ENCODE measurements around the gene CEMIP. TPM values are rescaled to one million over a fixed set of nuclear protein-coding genes. Genes with fewer than 3 reads are reported as not detected.

The CEMIP gene
- total and polyA plus RNA-seq, 2 of the 13 experiments (the other 11 are each of a cell fraction or from before 2014, with no cell fraction given): 4.3 to 28.5 TPM

DNA sequence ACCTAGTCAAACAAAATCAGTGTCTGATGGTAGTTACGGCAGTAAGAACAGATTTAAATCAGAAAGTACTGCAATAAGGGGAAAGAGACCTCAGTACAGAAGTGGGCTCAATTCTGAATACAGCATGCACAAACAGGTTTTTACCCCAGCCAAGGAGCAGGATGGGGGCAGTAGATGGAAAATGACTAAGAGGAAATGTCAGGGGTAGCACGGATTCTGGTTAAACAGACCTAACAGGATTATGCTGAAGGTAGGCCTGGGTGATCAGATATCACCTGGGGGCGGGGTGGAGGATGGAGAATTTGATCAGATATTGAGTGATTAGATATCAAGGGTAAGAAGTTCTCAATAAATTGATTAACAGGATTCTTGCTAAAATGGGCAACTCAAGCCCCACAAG, 191.5 kb downstream of the CEMIP start:
- TF ChIP-seq, protein P1, sequence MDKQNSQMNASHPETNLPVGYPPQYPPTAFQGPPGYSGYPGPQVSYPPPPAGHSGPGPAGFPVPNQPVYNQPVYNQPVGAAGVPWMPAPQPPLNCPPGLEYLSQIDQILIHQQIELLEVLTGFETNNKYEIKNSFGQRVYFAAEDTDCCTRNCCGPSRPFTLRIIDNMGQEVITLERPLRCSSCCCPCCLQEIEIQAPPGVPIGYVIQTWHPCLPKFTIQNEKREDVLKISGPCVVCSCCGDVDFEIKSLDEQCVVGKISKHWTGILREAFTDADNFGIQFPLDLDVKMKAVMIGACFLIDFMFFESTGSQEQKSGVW (CRISPR knock-in tag; IDR thresholded peaks at IDR 0.05; ENCODE audit: borderline replicate concordance): no peak
- no peak for TF ChIP-seq ZMYM2 (CRISPR knock-in tag; IDR thresholded peaks at IDR 0.05)
- no peak for TF ChIP-seq ZNF563 (CRISPR knock-in tag; IDR thresholded peaks at IDR 0.05)
- TF ChIP-seq HMG20B (CRISPR knock-in tag; conservative IDR thresholded peaks at IDR 0.05): no peak
- TF ChIP-seq, protein P2, sequence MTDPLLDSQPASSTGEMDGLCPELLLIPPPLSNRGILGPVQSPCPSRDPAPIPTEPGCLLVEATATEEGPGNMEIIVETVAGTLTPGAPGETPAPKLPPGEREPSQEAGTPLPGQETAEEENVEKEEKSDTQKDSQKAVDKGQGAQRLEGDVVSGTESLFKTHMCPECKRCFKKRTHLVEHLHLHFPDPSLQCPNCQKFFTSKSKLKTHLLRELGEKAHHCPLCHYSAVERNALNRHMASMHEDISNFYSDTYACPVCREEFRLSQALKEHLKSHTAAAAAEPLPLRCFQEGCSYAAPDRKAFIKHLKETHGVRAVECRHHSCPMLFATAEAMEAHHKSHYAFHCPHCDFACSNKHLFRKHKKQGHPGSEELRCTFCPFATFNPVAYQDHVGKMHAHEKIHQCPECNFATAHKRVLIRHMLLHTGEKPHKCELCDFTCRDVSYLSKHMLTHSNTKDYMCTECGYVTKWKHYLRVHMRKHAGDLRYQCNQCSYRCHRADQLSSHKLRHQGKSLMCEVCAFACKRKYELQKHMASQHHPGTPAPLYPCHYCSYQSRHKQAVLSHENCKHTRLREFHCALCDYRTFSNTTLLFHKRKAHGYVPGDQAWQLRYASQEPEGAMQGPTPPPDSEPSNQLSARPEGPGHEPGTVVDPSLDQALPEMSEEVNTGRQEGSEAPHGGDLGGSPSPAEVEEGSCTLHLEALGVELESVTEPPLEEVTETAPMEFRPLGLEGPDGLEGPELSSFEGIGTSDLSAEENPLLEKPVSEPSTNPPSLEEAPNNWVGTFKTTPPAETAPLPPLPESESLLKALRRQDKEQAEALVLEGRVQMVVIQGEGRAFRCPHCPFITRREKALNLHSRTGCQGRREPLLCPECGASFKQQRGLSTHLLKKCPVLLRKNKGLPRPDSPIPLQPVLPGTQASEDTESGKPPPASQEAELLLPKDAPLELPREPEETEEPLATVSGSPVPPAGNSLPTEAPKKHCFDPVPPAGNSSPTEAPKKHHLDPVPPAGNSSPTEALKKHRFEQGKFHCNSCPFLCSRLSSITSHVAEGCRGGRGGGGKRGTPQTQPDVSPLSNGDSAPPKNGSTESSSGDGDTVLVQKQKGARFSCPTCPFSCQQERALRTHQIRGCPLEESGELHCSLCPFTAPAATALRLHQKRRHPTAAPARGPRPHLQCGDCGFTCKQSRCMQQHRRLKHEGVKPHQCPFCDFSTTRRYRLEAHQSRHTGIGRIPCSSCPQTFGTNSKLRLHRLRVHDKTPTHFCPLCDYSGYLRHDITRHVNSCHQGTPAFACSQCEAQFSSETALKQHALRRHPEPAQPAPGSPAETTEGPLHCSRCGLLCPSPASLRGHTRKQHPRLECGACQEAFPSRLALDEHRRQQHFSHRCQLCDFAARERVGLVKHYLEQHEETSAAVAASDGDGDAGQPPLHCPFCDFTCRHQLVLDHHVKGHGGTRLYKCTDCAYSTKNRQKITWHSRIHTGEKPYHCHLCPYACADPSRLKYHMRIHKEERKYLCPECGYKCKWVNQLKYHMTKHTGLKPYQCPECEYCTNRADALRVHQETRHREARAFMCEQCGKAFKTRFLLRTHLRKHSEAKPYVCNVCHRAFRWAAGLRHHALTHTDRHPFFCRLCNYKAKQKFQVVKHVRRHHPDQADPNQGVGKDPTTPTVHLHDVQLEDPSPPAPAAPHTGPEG (CRISPR knock-in tag; IDR thresholded peaks at IDR 0.05): no peak
- no peak for TF ChIP-seq TEAD2 (CRISPR knock-in tag; IDR thresholded peaks at IDR 0.05)
- TF ChIP-seq, protein P3, sequence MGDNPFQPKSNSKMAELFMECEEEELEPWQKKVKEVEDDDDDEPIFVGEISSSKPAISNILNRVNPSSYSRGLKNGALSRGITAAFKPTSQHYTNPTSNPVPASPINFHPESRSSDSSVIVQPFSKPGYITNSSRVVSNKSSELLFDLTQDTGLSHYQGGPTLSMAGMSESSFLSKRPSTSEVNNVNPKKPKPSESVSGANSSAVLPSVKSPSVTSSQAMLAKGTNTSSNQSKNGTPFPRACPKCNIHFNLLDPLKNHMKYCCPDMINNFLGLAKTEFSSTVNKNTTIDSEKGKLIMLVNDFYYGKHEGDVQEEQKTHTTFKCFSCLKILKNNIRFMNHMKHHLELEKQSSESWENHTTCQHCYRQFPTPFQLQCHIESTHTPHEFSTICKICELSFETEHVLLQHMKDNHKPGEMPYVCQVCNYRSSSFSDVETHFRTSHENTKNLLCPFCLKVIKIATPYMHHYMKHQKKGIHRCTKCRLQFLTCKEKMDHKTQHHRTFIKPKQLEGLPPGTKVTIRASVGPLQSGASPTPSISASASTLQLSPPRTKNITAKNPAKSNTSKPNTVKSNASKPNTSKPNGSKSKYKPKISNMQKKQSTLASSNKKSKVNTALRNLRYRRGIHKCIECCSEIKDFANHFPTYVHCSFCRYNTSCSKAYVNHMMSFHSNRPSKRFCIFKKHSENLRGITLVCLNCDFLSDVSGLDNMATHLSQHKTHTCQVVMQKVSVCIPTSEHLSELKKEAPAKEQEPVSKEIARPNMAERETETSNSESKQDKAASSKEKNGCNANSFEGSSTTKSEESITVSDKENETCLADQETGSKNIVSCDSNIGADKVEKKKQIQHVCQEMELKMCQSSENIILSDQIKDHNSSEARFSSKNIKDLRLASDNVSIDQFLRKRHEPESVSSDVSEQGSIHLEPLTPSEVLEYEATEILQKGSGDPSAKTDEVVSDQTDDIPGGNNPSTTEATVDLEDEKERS (CRISPR knock-in tag; IDR thresholded peaks at IDR 0.05): no peak
- no peak for TF ChIP-seq IKZF4 (CRISPR knock-in tag; IDR thresholded peaks at IDR 0.05; ENCODE audit: borderline replicate concordance, low read depth, not compliant biosample characterization)
- TF ChIP-seq ZNF781 (CRISPR knock-in tag; IDR thresholded peaks at IDR 0.05; ENCODE audit: borderline replicate concordance, not compliant biosample characterization): no peak
- TF ChIP-seq NFE2L1 (CRISPR knock-in tag; IDR thresholded peaks at IDR 0.05; ENCODE audit: borderline replicate concordance): no peak
- no peak for TF ChIP-seq NR1H2 (CRISPR knock-in tag; IDR thresholded peaks at IDR 0.05; ENCODE audit: borderline replicate concordance, low read depth)
- no peak for TF ChIP-seq MEF2D (CRISPR knock-in tag; IDR thresholded peaks at IDR 0.05)
- no peak for TF ChIP-seq U2AF1 (optimal IDR thresholded peaks at IDR 0.05; ENCODE audit: low read depth, low read length)
- TF ChIP-seq ZNF746 (CRISPR knock-in tag; IDR thresholded peaks at IDR 0.05): no peak
- Histone ChIP-seq H3K9me3 (ENCODE audit: low read length) (no peaks in the 10 kb centered on the region), H4K20me1 (ENCODE audit: insufficient read depth, low read length) (no peaks in the 10 kb centered on the region), H2AFZ (ENCODE audit: low read length) (no peak overlapping the region), H3K9ac (ENCODE audit: insufficient read depth, low read depth, low read length) (no peak overlapping the region), H3K27me3 (ENCODE audit: control insufficient read depth in 1 of 2, insufficient read depth in 2 of 2, low read length in 2 of 2) (no peaks in the 10 kb centered on the region), H3K4me3 (replicated peaks in 1 of 3; ENCODE audit: insufficient read depth in 1 of 3, low read depth in 2 of 3, low read length in 3 of 3) (no peak overlapping the region), H3K36me3 (replicated peaks in 1 of 2; ENCODE audit: control insufficient read depth in 1 of 2, insufficient read depth in 2 of 2, low read length in 2 of 2) (no peaks in the 10 kb centered on the region), H3K27ac (ENCODE audit: extremely low read length, insufficient read depth, low read length) (no peak overlapping the region), H3K79me2 (ENCODE audit: insufficient read depth, low read length) (no peaks in the 10 kb centered on the region), H3K4me1 (ENCODE audit: insufficient read depth, low read length) (no peaks in the 10 kb centered on the region), H3K4me2 (ENCODE audit: low read depth, low read length) (no peak overlapping the region)
- intact Hi-C loops (cut with micrococcal nuclease; ENCODE audit: unreplicated experiment) (loop anchor here (1.0 to 5.0 kb wide), 6 partner anchors 113 to 513 kb away; partner anchors contain the start of gene CEMIP), in situ Hi-C loops (cut with HindIII; ENCODE audit: extremely low pct_ligation_motif_present, low pct_unique_long_range_greater_than_20kb) (loop anchor here (5.0 to 25.0 kb wide), 4 partner anchors 193 to 508 kb away; partner anchors contain the start of gene CEMIP)
- CTCF ChIA-PET (ENCODE audit: low intra/inter-chr PET ratio, low total read pairs): interaction anchor here (0.7 to 2.2 kb wide), 7 partner anchors 114 to 515 kb away, joined by 3 to 28 read pairs (median 5); partner anchors contain the start of gene CEMIP
- ATAC-seq (no peak), DNase-seq (ENCODE audit: low spot score) (no peak), FAIRE-seq (no peak)
- POLR2A ChIA-PET: interaction anchor here (1.6 kb wide), 1 partner anchor 191 kb away, joined by 5 read pairs; the partner anchor contains the start of gene CEMIP
- WGBS (ENCODE audit: low lambda C conversion rate): 90% methylated on average over 3 of the region's 3 CpGs
- no TSS peak for BruUV-seq (replicated peaks)
